ENCODE results near the gene FLRT1. TPM values are rescaled to one million over a fixed set of nuclear protein-coding genes. Genes with fewer than 3 reads are reported as not detected.

The FLRT1 gene
- total and polyA plus RNA-seq, 4 donors, result 0.02 to 0.32 (median 0.05) TPM; not detected in 1

DNA sequence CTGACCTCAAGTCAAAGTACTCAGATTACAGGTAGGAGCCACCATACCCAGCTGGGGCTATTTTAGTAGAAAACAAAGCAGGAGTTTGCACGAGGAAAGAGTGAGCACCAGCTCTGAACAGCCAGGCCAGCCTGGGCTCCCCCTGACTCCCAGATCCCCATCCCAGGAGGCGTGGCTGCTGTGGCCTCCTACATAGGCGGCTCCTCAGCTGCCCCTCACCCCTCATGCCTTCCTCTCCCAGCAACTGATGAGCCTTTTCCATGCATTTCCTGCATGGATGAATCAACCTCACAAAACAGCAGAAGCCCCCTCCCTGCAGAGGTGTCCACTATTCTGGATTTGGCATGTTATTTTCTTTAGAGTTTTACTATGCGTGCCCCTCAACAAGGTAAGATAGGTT lies 10.5 kb upstream of the FLRT1 start:
- Histone ChIP-seq H3K9ac (ENCODE audit: low read depth in 1 of 2, low read length in 2 of 2) (no peak overlapping the region), H3K4me3 (ENCODE audit: low read depth in 1 of 3, low read length in 3 of 3) (no peak overlapping the region), H3K9me3 (ENCODE audit: control insufficient read depth in 4 of 4, low read length in 3 of 4) (no peaks in the 10 kb centered on the region), H3K27ac (ENCODE audit: low read depth in 1 of 2, low read length in 2 of 2) (no peak overlapping the region), H3K4me1 (ENCODE audit: control insufficient read depth in 4 of 4, insufficient read depth in 4 of 4, low read length in 3 of 4) (peaks cover 0 to 3% (median 1%) of the 10 kb centered on the region in 4 donors), H3K27me3 (ENCODE audit: control insufficient read depth in 4 of 4, insufficient read depth in 4 of 4, low read length in 3 of 4) (no peaks in the 10 kb centered on the region), H3K36me3 (ENCODE audit: control insufficient read depth in 4 of 4, insufficient read depth in 3 of 4, low read depth in 1 of 4, low read length in 3 of 4) (no peaks in the 10 kb centered on the region)
- no peak for DNase-seq (ENCODE audit: low spot score)
- WGBS, result 73% methylated on average over 4 of the region's 4 CpGs
- TF ChIP-seq, protein P1, sequence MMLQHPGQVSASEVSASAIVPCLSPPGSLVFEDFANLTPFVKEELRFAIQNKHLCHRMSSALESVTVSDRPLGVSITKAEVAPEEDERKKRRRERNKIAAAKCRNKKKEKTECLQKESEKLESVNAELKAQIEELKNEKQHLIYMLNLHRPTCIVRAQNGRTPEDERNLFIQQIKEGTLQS (IDR thresholded peaks at IDR 0.05), result no peak

DNA sequence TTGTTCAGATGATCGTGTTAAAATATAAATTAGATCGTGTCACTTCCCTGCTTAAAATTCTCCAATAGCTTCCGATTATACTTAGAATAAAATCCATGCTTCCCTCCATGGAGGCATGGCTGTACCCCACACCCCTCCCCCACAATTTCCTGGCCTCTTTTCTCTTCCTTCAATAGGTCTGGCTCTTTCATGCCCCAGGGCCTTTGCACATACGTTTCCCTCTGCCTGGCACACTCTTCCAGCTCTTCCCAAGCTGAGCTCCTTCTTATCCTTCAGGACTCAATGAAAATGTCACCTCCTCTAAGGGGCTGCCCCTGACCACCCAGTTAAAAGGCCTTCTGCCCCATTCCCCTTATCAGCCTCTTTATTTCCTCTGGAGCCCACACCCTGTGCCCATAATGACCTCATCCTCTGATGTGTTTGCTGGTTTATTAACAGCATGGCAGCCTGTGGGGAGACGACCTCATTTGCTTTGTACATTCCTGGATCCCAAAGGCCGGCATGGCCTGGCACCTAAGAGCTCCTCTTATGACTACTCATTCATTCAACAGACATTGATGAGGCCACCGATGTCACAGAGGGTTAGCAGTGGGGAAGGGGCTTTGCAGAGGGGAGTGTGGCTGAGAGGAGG lies 9.0 kb upstream of the FLRT1 start:
- TF ChIP-seq, protein P2, sequence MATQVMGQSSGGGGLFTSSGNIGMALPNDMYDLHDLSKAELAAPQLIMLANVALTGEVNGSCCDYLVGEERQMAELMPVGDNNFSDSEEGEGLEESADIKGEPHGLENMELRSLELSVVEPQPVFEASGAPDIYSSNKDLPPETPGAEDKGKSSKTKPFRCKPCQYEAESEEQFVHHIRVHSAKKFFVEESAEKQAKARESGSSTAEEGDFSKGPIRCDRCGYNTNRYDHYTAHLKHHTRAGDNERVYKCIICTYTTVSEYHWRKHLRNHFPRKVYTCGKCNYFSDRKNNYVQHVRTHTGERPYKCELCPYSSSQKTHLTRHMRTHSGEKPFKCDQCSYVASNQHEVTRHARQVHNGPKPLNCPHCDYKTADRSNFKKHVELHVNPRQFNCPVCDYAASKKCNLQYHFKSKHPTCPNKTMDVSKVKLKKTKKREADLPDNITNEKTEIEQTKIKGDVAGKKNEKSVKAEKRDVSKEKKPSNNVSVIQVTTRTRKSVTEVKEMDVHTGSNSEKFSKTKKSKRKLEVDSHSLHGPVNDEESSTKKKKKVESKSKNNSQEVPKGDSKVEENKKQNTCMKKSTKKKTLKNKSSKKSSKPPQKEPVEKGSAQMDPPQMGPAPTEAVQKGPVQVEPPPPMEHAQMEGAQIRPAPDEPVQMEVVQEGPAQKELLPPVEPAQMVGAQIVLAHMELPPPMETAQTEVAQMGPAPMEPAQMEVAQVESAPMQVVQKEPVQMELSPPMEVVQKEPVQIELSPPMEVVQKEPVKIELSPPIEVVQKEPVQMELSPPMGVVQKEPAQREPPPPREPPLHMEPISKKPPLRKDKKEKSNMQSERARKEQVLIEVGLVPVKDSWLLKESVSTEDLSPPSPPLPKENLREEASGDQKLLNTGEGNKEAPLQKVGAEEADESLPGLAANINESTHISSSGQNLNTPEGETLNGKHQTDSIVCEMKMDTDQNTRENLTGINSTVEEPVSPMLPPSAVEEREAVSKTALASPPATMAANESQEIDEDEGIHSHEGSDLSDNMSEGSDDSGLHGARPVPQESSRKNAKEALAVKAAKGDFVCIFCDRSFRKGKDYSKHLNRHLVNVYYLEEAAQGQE (IDR thresholded peaks at IDR 0.05), result no peak
- no peak for TF ChIP-seq RAD21 (IDR thresholded peaks at IDR 0.05)
- TF ChIP-seq, protein P3, sequence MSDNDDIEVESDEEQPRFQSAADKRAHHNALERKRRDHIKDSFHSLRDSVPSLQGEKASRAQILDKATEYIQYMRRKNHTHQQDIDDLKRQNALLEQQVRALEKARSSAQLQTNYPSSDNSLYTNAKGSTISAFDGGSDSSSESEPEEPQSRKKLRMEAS (IDR thresholded peaks at IDR 0.05), result no peak
- TF ChIP-seq NR2F2 (IDR thresholded peaks at IDR 0.05), result no peak
- TF ChIP-seq RXRA (IDR thresholded peaks at IDR 0.05), result no peak
- no peak for TF ChIP-seq JUND (IDR thresholded peaks at IDR 0.05)
- TF ChIP-seq, protein P4, sequence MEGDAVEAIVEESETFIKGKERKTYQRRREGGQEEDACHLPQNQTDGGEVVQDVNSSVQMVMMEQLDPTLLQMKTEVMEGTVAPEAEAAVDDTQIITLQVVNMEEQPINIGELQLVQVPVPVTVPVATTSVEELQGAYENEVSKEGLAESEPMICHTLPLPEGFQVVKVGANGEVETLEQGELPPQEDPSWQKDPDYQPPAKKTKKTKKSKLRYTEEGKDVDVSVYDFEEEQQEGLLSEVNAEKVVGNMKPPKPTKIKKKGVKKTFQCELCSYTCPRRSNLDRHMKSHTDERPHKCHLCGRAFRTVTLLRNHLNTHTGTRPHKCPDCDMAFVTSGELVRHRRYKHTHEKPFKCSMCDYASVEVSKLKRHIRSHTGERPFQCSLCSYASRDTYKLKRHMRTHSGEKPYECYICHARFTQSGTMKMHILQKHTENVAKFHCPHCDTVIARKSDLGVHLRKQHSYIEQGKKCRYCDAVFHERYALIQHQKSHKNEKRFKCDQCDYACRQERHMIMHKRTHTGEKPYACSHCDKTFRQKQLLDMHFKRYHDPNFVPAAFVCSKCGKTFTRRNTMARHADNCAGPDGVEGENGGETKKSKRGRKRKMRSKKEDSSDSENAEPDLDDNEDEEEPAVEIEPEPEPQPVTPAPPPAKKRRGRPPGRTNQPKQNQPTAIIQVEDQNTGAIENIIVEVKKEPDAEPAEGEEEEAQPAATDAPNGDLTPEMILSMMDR (IDR thresholded peaks at IDR 0.05; ENCODE audit: low read depth, low read length, missing input control), result no peak
- TF ChIP-seq FOXA2 (IDR thresholded peaks at IDR 0.05), result no peak
- WGBS, result 91% methylated on average over 7 of the region's 7 CpGs

DNA sequence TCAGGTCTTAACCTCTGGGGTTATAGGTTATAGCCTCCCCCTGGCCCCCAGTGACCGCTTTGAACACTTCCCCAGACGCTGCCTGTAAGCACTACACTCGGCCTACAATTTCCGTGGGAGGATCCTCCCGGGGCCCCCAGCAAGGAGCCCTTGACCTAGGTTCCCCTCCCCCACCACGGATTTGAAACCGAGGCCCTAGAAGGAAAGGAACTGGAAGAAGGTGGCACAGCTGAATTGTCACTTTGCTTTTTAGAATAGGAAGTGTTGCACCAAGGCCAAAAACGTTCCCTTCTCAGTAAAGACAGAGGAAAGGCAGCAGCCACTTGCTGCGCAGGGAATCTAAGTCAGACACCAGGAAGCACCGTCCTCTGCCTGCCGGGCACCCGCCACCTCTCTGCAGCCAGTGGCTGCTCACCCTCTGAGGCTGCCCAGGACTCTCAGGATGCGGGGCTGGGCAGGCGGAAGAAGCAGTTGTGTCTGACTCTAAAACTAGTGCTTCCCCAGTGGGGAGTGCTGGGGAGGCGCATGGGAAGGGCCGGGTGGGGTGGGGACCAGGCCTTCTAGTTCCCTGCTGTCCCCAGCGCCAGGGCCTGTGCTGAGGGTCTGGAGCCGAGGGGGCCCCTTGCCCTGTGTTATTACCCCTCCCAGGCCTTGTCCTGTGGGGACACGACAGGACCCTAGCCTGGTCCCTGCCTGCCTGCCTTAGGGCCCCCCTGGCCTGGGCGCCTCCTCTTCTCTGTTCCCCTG lies 7.9 kb upstream of the FLRT1 start:
- Histone ChIP-seq H3K36me3 (ENCODE audit: control insufficient read depth in 4 of 4, insufficient read depth in 3 of 4, low read depth in 1 of 4, low read length in 3 of 4) (no peaks in the 10 kb centered on the region), H3K4me1 (ENCODE audit: control insufficient read depth in 4 of 4, insufficient read depth in 4 of 4, low read length in 3 of 4) (peaks cover 0 to 3% (median 1%) of the 10 kb centered on the region in 4 donors), H3K9me3 (ENCODE audit: control insufficient read depth in 4 of 4, low read length in 3 of 4) (no peaks in the 10 kb centered on the region), H3K4me3 (ENCODE audit: low read depth in 1 of 3, low read length in 3 of 3) (no peak overlapping the region), H3K27me3 (ENCODE audit: control insufficient read depth in 4 of 4, insufficient read depth in 4 of 4, low read length in 3 of 4) (no peaks in the 10 kb centered on the region), H3K9ac (ENCODE audit: low read depth in 1 of 2, low read length in 2 of 2) (no peak overlapping the region), H3K27ac (ENCODE audit: low read depth in 1 of 2, low read length in 2 of 2) (no peak overlapping the region)
- WGBS, result 68% methylated on average over 20 of the region's 20 CpGs
- no peak for DNase-seq (ENCODE audit: low spot score)
- TF ChIP-seq HNF4A (conservative IDR thresholded peaks at IDR 0.05) (no peak), YY1 (IDR thresholded peaks at IDR 0.05) (no peak), HNF4G (IDR thresholded peaks at IDR 0.05) (no peak), RXRA (IDR thresholded peaks at IDR 0.05) (no peak), RAD21 (IDR thresholded peaks at IDR 0.05) (no peak), GABPA (IDR thresholded peaks at IDR 0.05 in 1 of 2, conservative IDR thresholded peaks at IDR 0.05 in 1 of 2) (no peak), JUND (IDR thresholded peaks at IDR 0.05) (no peak)
- TF ChIP-seq, protein P4 (IDR thresholded peaks at IDR 0.05; ENCODE audit: low read depth, low read length, missing input control), result no peak
- TF ChIP-seq, protein P1 (IDR thresholded peaks at IDR 0.05), result no peak
- TF ChIP-seq, protein P3 (IDR thresholded peaks at IDR 0.05), result no peak

More for the DNA sequence above, 9.0 kb upstream of the FLRT1 start:
- H3K9me3 ChIP-seq (ENCODE audit: control insufficient read depth in 4 of 4, low read length in 3 of 4), result no peaks in the 10 kb centered on the region
- no peaks in the 10 kb centered on the region for H3K27me3 ChIP-seq (ENCODE audit: control insufficient read depth in 4 of 4, insufficient read depth in 4 of 4, low read length in 3 of 4)
- no peak overlapping the region for H3K9ac ChIP-seq (ENCODE audit: low read depth in 1 of 2, low read length in 2 of 2)
- no peak overlapping the region for H3K4me3 ChIP-seq (ENCODE audit: low read depth in 1 of 3, low read length in 3 of 3)
- no peak for DNase-seq (ENCODE audit: low spot score)
- peaks cover 0 to 3% (median 1%) of the 10 kb centered on the region in 4 donors for H3K4me1 ChIP-seq (ENCODE audit: control insufficient read depth in 4 of 4, insufficient read depth in 4 of 4, low read length in 3 of 4)
- H3K27ac ChIP-seq (ENCODE audit: low read depth in 1 of 2, low read length in 2 of 2), result no peak overlapping the region
- H3K36me3 ChIP-seq (ENCODE audit: control insufficient read depth in 4 of 4, insufficient read depth in 3 of 4, low read depth in 1 of 4, low read length in 3 of 4), result no peaks in the 10 kb centered on the region
